ENCODE measurements around the gene MAPK1.
A peak's percentile ranks its signal among the peaks of the same experiment; 100 is the strongest.
"Not testable (repeated sequence)": the region's sequence is repeated elsewhere in the genome, so short reads cannot be mapped to it uniquely, and the experiment has no call there.

MAPK1 gene

DNA sequence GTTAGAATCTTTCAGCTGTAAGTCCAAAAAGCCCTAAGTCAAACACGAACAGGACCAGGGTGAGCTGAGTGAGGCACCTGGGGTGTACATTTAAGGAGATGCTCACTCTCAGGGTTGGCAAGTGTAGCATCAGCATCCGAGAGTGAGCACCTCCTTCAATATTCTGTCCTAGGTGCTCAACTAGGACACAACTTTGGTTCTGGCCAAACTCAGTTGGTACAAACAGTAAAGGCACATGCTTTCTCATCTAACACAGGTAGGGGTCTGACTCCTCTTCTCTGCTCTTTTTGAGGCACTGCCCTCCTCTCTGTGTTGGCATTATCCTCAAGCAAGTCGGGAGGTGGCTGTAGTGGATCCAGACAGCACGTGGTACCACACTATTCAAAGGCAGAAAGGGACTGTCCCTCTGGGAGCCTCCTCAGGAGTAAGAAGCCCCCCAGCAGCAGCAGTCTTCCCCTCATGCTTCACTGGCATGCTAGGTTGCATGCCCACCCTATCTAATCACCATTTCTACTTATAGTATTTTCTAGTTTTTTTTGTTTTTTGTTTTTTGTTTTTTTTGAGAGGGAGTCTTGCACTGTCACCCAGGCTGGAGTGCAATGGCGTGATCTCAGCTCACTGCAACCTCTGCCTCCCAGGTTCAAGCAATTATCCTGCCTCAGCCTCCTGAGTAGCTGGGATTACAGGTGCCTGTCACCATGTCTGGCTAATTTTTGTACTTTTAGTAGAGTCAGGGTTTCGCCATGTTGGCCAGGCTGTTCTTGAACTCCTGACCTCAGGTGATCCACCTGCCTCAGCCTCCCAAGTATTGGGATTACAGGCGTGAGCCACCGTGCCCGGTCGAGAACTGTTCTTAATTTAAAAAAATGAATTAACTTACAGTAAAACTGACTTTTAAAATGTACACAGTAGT, 14.7 kb upstream of the MAPK1 start:
- no peak for DNase-seq

DNA sequence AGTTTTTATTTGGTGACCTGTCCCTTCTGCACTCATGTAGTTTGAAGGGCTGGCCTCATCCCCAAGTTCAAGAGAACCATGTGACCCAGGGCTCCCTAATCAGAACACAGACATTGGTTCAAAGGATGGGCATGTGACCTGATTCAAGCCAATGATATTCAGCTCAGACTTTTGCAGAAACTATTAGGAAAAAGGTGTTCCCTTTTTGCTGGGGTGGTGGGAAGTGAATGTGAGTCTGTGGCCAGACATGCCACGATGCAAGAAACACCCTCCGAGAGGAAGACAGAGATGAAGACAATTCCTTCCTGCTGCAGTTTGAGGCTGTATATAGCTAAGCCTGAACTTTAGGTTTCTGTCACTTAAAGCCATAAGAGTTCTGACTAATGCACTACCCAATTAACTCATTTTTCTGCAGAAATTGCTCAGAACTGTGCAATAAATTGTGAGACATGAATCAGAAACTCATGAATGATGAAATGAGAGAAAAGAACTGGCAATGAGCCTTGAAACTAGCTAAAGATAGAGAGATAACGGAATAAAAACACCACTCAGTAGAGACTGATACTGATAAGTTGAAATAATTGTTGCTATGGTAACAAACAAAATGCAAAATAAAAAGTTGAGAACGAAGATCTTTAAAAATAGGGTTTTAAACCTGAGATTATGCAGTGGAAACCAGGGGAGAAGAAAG, 9.2 kb upstream of the MAPK1 start:
- DNase-seq: peak; percentile 21

DNA sequence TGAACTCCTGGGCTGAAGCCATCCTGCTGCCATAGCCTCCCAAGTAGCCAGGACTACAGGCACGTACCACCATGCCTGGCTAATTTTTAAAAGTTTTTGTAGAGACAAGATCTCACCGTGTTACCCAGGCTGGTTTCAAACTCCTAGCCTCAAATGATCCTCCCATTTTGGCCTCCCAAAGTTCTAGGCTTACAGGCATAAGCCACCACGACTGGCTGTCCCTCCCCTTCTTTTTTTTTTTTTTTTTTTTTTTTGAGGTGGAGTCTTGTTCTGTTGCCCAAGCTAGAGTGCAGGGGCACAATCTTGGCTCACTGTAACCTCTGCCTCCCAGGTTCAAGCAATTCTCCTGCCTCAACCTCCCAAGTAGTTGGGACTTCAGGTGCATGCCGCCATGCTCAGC, 7.5 kb upstream of the MAPK1 start:
- DNase-seq: not testable (repeated sequence)

DNA sequence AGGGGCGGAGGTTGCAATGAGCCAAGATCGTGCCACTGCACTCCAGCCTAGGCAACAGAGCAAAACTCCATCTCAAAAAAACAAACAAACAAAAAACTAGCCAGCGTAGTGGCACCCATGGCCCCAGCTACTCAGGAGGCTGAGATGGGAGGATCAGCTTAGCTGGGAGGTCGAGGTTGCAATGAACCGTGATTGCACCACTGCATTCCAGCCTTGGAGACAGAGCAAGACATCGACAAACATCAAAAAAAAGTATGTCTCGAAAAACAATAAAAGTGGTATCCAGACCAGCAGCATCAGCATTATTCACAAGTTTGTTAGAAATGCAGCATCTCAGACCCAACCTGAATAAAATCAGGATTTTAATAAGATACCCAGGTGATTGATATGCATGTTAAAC, 6.2 kb upstream of the MAPK1 start:
- DNase-seq: no peak

DNA sequence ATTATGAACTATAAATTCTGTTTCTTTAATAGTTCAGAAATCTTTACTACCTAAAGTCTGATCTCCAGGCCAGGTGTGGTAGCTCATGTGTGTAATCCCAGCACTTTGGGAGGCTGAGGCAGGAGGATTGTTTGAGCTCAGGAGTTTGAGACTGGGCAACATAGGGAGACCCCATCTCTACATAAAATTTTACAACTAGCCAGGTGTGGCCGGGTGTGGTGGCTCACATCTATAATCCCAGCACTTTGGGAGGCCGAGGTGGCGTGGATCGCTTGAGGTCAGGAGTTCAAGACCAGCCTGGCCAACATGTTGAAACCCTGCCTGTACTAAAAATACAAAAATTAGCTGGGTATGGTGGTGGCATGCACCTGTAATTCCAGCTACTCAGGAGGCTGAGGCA, 5.3 kb upstream of the MAPK1 start:
- DNase-seq: not testable (repeated sequence)

DNA sequence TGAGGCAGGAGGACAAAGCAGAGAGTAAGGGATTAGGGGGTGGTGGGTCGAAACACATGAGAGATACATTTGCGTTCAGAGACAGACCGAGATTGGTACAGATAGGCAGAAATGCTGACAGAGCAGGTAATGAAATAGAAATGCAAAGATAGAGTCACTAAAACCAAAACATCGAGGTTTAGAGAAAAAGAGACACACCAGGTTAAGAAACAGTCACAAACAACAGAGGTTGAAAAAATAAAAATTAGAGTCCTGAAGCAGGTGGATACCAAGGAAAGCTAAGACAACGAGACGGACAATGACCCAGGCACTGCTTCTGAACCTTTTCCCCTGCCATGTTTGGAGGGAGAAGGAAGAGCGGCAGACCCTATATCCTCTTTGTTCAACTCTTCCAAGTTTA, 1.2 kb upstream of the MAPK1 start:
- no peak for DNase-seq

DNA sequence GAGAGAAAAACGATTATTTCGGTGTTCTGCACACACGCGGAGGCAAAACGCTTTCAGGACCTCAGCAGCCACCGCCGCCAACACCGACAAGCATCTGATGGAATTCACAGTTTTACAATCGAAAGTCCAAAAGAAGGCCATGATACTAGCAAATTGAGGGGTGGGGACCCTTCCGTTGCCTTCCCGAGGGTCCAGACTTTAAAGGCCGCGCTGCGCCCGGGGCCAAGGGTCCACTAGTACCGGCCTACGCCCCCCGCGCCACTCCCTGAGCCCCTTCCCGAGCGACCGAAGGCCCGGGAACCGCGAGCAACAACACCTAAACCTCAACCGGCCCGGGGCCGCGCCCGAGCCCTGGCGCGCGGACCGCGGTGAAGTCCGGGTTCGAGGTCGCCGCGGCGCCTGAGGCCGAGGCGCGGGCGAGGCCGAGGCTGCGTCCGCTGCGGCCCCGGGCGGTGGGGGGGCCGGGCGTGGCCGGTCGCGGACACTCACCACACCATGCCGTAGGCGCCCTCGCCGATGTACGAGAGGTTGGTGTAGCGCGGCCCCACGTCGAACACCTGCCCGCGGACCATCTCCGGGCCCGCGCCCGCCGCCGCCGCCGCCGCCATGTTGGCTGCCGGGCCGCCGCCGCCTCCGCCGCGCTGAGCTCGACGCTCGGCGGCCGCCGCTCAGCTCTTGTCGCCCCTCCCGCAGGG, 465 bp downstream of the MAPK1 start:
- DNase-seq: no peak

DNA sequence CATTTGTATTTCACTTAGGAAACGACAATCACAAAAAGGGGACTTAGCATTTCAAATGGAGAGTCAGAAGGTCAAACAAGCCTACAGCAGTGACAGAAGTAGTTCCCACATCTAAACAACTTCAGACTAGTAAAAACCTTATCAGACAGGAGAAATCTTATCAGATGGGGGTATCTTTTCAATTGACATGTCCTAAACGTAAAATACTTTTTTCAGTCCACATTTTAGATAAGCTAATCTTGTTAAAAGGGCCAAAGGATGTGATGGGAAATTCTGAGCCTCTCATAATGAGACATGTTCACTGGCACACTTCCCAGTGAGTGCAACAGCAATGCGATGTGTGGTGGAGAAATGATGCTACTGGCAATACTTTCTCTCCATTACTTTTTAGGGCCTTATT, 2.4 kb downstream of the MAPK1 start:
- DNase-seq: no peak

DNA sequence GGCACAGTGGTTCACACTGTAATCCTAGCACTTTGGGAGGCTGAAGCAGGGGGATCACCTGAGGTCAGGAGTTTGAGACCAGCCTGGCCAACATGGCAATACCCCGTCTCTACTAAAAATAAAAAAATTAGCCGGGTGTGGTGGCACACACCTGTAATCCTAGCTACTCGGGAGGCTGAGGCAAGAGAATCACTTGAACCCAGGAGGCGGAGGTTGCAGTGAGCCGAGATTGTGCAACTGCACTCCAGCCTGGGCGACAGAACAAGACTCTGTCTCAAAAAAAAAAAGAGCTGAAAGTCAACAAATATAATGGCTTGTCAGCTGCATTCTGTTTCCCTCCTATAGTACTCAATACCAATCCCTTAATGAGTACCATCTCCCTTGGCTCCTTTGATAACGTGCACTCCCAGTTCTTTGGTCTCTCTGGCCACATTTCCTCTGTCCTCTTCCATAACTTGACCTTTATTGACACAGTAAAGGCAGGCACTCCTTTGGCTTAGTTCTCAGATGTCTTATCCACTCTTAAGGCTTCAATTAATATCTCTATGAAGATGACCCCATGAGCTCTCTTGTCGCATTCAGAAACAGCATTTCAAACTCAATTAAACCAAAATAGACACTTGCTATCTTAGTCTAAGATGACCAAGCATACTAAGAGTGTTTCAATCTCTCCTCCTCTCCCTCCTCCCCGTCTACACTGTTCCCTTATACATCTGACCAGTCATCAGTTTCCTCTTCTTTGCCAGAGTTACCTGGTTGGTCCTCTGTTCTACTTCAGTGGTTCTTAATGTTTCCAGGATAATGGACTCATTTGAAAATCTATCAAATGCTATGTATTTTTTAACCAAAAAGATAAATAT, 4.8 kb downstream of the MAPK1 start:
- DNase-seq: no peak

DNA sequence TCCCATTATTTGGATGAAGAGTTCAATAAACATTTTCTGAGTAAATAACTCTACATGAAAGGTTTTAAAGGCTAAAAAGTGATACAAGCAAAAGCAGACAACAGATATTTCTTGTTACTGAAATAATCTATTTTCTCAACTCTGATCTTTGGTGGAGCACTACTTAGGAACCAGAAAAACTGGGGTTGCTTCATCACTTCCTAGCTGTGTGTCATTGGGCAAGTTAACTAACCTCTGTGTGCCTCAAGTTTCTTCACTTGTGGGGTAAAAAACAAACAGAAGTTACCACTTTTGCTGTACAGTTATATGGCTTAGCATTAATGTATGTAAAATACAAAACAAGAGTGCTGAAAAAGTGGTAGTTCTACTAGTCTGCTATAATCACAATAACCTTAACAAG, 5.6 kb downstream of the MAPK1 start:
- DNase-seq: no peak

DNA sequence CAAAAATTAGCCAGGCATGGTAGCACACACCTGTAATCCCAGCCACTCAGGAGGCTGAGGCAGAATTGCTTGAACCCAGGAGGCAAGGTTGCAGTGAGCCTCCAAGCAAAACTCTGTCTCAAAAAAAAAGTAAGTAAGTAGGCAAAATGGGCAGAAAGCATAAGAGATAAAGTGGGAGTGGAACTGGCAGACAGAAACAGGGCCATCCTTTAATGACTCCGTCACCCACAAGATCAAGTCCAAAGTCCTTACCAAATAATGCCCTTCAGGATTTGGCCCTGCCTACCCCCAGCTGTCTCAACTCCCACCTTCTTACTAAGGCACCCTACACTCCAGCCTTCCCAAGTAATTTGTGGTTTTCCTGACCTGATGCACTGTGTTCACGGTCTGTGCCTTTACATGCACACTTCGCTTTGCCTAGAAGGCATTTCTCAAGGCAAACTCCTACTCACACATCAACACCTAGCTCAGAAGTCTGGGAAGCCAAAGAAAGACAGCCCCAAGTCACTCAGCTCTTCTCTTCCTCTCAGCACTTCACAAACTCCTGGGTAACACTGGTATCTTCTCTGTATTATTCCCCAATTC, 6.1 kb downstream of the MAPK1 start:
- DNase-seq: no peak

DNA sequence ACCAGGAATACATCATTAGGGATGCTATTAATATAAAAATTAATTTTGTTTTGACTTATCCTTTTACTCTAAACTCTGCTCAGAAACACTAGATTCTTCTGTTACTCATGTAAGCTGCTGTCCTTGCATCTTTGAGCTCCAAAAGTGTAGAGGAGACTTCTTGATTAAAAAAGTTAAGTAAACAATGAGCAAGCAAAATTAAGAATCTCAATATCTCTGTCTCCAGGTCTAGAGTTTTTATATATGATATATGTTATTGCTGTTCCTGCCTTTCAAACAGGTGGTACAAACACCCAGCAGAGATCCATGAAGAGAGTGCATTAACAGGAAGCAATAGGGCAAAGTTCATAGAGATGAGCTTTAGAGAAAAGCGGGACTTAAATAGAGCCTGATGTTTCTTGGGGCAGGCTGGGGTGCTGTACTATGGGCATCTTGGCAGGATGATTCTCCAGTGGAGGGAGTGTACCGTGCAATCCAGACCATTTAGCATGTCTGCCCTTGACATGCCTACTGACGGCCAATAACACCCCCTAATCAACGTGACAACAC, 6.9 kb downstream of the MAPK1 start:
- no peak for DNase-seq

DNA sequence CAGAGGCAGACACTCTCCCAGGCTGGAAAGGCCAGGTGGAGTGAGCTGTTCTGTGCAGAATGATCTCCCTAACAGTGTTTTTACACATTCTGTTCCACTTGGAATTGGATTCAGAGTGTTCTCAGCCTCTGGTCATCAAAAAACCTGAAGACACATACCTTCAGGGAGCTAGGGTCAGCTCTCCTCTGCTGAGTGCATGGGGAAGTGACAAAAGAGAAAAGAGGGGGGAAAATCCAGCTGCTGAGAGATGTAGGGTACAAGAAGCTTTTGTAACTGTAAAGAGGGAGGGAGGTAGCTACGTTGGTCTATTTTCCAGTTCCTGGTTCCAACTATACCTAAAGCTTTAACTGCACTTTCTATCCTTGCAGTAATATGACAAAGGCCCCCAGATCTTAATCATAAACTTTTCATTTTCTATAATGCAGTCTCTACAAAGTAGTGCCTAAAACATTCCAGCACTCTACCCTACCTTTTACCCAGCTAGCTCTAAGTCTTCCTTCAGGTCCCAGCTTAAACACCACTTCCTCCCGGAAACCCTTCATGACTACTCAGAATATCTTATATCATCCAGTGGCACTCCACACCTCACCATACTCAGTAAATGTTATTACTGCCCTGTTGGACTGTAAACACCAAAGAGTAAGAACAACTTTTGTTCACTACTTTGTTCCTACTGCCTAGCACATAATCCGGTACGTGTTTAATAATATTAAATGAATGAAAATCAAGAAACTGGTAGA, 9.2 kb downstream of the MAPK1 start:
- DNase-seq: no peak

DNA sequence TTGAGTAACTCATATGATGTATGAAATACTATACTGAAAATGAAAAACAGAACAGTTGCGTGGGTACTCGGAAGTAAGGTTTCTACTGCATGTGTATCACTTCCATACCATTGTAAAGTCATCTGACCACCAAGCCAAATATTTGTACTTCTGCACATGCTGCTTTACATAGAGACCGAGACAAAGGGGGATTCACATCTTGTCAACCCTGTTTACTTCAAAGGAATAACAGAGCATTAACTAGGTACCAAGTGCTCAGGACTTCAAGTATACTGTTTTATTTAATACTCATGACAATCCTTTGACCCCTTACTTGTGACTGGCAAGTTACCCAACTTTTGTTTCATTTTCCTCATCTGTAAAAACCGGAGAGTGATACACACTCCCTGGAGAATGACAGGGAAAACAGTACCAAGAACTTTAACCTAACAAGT, 9.9 kb downstream of the MAPK1 start:
- no peak for DNase-seq

DNA sequence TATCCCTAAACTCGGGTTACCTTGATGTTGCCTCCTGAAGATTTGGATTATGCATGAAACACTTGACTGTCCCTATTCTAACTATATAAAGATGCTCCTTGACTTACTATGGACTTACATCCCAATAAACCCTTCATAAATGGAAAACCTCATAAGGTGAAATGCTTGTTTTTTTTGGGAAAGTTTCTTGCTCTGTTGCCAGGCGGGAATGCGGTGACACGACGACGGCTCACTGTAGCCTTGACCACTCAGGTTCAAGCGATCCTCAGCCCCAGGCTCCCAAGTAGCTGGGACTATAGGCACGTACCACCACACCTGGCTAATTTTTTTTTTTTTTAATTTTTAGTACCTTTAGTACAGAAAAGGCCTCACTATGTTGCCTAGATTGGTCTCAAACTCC, 10.6 kb downstream of the MAPK1 start:
- no peak for DNase-seq

DNA sequence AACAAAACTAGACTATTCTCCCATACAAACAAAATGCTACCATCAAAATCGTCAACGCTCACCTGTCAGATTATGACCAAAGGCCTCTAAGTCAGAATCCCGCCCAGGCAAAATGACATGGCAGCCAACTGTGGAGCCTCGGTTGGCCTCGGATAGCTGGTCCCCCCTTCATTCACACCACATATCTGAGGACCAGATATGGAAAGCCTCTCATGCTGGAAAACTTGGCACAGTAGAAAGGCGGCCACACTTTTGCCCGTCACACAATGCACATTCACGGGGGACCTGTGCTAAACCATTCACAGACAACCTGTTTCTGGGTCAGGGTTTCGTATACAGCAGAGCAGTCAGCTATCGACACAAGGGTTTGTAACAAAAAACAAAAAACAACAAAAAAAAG, 11.2 kb downstream of the MAPK1 start:
- no peak for DNase-seq

DNA sequence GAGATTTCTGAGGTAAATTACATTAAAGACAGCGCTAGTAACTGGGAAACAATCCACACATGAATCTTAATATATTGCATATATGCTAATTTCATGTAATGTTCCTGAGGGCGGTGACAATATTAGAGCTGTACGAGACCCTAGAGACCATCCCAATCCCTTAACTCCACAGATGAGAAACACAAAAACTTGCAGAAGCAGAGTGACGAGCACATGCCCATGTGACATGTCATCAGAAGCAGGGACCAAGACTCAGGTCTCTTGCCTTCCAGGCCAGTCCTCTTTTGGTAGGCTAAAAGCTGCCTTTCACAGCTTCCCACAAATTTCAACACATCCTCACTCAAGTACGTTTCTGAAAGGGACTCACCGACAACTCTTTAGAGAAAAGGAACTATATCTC, 11.8 kb downstream of the MAPK1 start:
- no peak for DNase-seq

DNA sequence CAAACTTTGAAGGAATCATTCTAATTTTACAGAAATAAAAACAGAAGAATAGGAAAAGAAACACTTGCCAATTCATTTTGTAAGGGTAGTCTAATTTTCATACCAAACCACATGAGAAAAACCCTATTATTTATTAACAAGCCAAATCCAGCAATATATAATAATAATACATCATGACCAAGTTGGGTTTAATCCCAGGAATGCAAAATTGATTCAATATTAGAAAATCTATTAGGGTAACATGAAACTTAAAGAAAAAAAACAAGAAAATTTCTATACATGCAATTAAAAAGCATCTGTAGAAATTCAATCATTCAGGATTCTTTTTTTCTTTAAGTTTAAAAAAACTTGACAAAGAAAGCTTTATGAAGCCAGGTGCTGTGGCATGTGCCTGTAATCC, 16.8 kb downstream of the MAPK1 start:
- DNase-seq: no peak

DNA sequence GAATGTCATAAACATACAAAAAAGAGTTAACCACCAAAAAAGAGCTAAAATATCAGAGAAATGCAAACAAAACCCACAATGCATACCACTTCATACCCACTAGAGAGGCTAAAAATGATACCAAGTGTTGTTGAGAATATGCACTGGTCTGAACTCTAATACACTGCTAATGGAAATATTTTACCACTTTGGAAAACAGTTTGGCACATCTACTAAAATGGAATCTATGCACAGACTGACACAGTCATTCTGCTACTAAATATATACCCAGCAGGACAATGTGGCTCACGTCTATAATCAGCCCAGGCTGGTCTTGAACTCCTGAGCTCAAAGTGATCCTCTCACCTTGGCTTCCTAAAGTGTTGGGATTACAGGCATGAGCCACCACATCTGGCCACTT, 18.0 kb downstream of the MAPK1 start:
- DNase-seq: no peak

DNA sequence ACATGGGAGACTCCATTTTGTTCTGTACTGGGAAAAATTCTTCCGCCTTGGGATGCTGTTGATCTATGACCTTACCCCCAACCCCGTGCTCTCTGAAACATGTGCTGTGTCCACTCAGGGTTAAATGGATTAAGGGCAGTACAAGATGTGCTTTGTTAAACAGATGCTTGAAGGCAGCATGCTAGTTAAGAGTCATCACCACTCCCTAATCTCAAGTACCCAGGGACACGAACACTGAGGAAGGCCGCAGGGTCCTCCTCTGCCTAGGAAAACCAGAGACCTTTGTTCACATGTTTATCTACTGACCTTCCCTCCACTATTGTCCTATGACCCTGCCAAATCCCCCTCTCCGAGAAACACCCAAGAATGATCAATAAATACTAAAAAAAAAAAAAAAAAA, 19.4 kb downstream of the MAPK1 start:
- DNase-seq: not testable (repeated sequence)
